Measurements from ENCODE around the gene CROCC. TPM values are rescaled to one million over a fixed set of nuclear protein-coding genes. Genes with fewer than 3 reads are reported as not detected.

CROCC gene
- total and polyA plus RNA-seq, 9 of the 15 experiments (the other 6 are each of a cell fraction or from before 2014, with no cell fraction given): 0.17 to 15.4 (median 7.6) TPM

- TF ChIP-seq CEBPZ (IDR thresholded peaks at IDR 0.05; ENCODE audit: borderline replicate concordance, low read depth, low read length): no peak
- no peak for TF ChIP-seq E4F1 (CRISPR knock-in tag; IDR thresholded peaks at IDR 0.05; ENCODE audit: borderline replicate concordance)
- peak; percentile 49 for TF ChIP-seq SMAD4 (CRISPR knock-in tag; conservative IDR thresholded peaks at IDR 0.05)
- TF ChIP-seq CBFA2T2 (conservative IDR thresholded peaks at IDR 0.05): peak; percentile 69
- no peak for TF ChIP-seq NRF1 (conservative IDR thresholded peaks at IDR 0.05 in 1 of 2, IDR thresholded peaks at IDR 0.05 in 1 of 2)
- peak in 1 of 2 experiments; percentile 51; a peak in 1 of 4 replicates for TF ChIP-seq ZNF639 (CRISPR knock-in tag; conservative IDR thresholded peaks at IDR 0.05 in 1 of 2, IDR thresholded peaks at IDR 0.05 in 1 of 2)
- no peak for TF ChIP-seq ZNF3 (CRISPR knock-in tag; IDR thresholded peaks at IDR 0.05)
- TF ChIP-seq RBFOX2 (IDR thresholded peaks at IDR 0.05; ENCODE audit: low read depth, low read length): no peak
- 0 out of 2 replicates have a peak, but pooled peaks have one; percentile 55 for TF ChIP-seq ZNF766 (CRISPR knock-in tag; conservative IDR thresholded peaks at IDR 0.05)
- no peak for TF ChIP-seq U2AF1 (optimal IDR thresholded peaks at IDR 0.05; ENCODE audit: low read depth, low read length)
- peak; percentile 42 for TF ChIP-seq VEZF1 (CRISPR knock-in tag; IDR thresholded peaks at IDR 0.05)
- TF ChIP-seq MTA2 (IDR thresholded peaks at IDR 0.05; ENCODE audit: low read depth): peak; percentile 50; the same call in 1 of the 2 replicates
- TF ChIP-seq MECOM (CRISPR knock-in tag; IDR thresholded peaks at IDR 0.05): no peak
- TF ChIP-seq SIRT6 (IDR thresholded peaks at IDR 0.05; ENCODE audit: low read depth, low read length): no peak
- no peak for TF ChIP-seq ESRRB (CRISPR knock-in tag; IDR thresholded peaks at IDR 0.05; ENCODE audit: borderline replicate concordance)
- no peak for TF ChIP-seq DACH1 (IDR thresholded peaks at IDR 0.05; ENCODE audit: partially characterized antibody)
- TF ChIP-seq ZNF143 (CRISPR knock-in tag; IDR thresholded peaks at IDR 0.05): no peak
- no peak for TF ChIP-seq HNRNPH1 (optimal IDR thresholded peaks at IDR 0.05; ENCODE audit: low read depth, low read length)
These were observed 92.0 kb downstream of the CROCC start (continued) for GRCh38 chr1:17013491-17014320.
